GM19372 (cell line): ENCODE measurements around the gene TARDBP.
"Not testable (repeated sequence)": the region's sequence is repeated elsewhere in the genome, so short reads cannot be mapped to it uniquely, and the experiment has no call there.

Source experiments
- ATAC-seq: cut with Tn5 transposase; IDR thresholded peaks from one replicate; pipeline ENCODE4 v1.9.1; 2021; ENCODE audit warnings: mild to moderate bottlenecking, low read depth, moderate library complexity; ENCODE audit not compliant: unreplicated experiment

TARDBP gene

GRCh38 chr1:11012260-11013159 is at the start of gene TARDBP:
TSS of gene TARDBP (plus strand) at chr1:11012654. CDS start at chr1:11013728, 1,074 bp downstream.
- ATAC-seq: peak; percentile 91

GRCh38 chr1:10965546-10966226 is 46.8 kb upstream of the TARDBP start:
- no peak for ATAC-seq

GRCh38 chr1:10967090-10967489 is 45.4 kb upstream of the TARDBP start:
- ATAC-seq: no peak

- no peak for ATAC-seq
Observed at GRCh38 chr1:10968411-10968826, 44.0 kb upstream of the TARDBP start.

- no peak for ATAC-seq
Observed at GRCh38 chr1:10969267-10969970, 43.0 kb upstream of the TARDBP start.

GRCh38 chr1:10969971-10970332 is 42.5 kb upstream of the TARDBP start:
- no peak for ATAC-seq

GRCh38 chr1:10973552-10973951 is 38.9 kb upstream of the TARDBP start:
- ATAC-seq: no peak

- no peak for ATAC-seq
Observed at GRCh38 chr1:10973956-10974881, 38.2 kb upstream of the TARDBP start.

GRCh38 chr1:10975567-10976326 is 36.7 kb upstream of the TARDBP start:
- ATAC-seq: no peak

- no peak for ATAC-seq
Observed at GRCh38 chr1:10978719-10979118, 33.7 kb upstream of the TARDBP start.

- ATAC-seq: no peak
Observed at GRCh38 chr1:10979483-10979920, 33.0 kb upstream of the TARDBP start.

- ATAC-seq: no peak
Observed at GRCh38 chr1:10980094-10980577, 32.3 kb upstream of the TARDBP start.

- ATAC-seq: no peak
Observed at GRCh38 chr1:10980841-10981727, 31.4 kb upstream of the TARDBP start.

GRCh38 chr1:10986525-10986890 is 25.9 kb upstream of the TARDBP start:
- ATAC-seq: peak; percentile 18

GRCh38 chr1:10987840-10988417 is 24.5 kb upstream of the TARDBP start:
- ATAC-seq: no peak

- no peak for ATAC-seq
Observed at GRCh38 chr1:10989095-10989494, 23.4 kb upstream of the TARDBP start.

GRCh38 chr1:10989920-10990516 is 22.4 kb upstream of the TARDBP start:
- ATAC-seq: not testable (repeated sequence)
